HCT116 (cell line): ENCODE measurements around the gene REG3A. TPM values are rescaled to one million over a fixed set of nuclear protein-coding genes. Genes with fewer than 3 reads are reported as not detected.

Experiments
- ATAC-seq: fragments of 200-7000 bp; cut with Tn5 transposase; 2 replicates; pipeline ENCODE4 v1.9.1; 2020; ENCODE audit warnings: mild to moderate bottlenecking, moderate library complexity
- BruUV-seq: library from RNA; stranded (reverse); fragments of 400-500 nt; replicated peaks from 2 replicates; lab custom pipeline; 2021; lab: Mats Ljungman, UMichigan
- CTCF ChIA-PET: fragments of 300-600 bp; sonication (Branson Sonifier 250); formaldehyde crosslinking; loops from one replicate; lab custom pipeline; 2021; ENCODE audit warnings: antibody characterized with exemption; lab: Charles Lee
- POLR2A ChIA-PET: fragments of 300-600, 350-600 bp; sonication (Branson Sonifier 250); formaldehyde crosslinking; loops from one replicate; lab custom pipeline; 2021; ENCODE audit warnings: antibody characterized with exemption; lab: Charles Lee
- RAD21 ChIA-PET, 2 experiments: fragments of 300-600 bp; sonication (Branson Sonifier 250); formaldehyde crosslinking; loops; one replicate each; lab custom pipeline; 2023; ENCODE audit warnings: low total read pairs in 2 of 2; ENCODE audit not compliant: uncharacterized antibody in 2 of 2, unreplicated experiment in 2 of 2, low non-redundant PET in 1 of 2; lab: Charles Lee
- DNase-seq: peaks from one replicate; pipeline ENCODE4 v3.0.0-alpha.2; 2010; ENCODE audit warnings: low read depth, low spot score
- H2AFZ ChIP-seq: fragments of 200-600 bp; shearing (Covaris generic), sonication (generic); 2 replicates; pipeline ENCODE4 v1.6.1; 2017; ENCODE audit warnings: low read depth, mixed run types, mixed read lengths, antibody characterized with exemption, low read length; ENCODE audit not compliant: poor library complexity, severe bottlenecking
- H3K27ac ChIP-seq: 2 replicates; pipeline ENCODE4 v1.5.1; 2012; ENCODE audit warnings: low read depth, low read length
- H3K27me3 ChIP-seq: fragments of 200-600 bp; sonication (generic); 2 replicates; pipeline ENCODE4 v1.6.1; 2016; ENCODE audit warnings: mixed run types, low read length, mixed read lengths; ENCODE audit not compliant: insufficient read depth
- H3K36me3 ChIP-seq, 2 experiments: fragments of 200-500 bp in 1 of 2; fragments of 200-600 bp in 1 of 2; sonication (Bioruptor generic) in 1 of 2; sonication (generic) in 1 of 2; 2 replicates each; pipeline versions ENCODE4 v1.5.1 to v1.6.1; 2014 to 2016; ENCODE audit warnings: low read length in 2 of 2, inconsistent platforms in 1 of 2, mixed read lengths in 1 of 2, mixed run types in 1 of 2; ENCODE audit not compliant: insufficient read depth in 2 of 2, control insufficient read depth in 1 of 2
- H3K4me1 ChIP-seq, 2 experiments: fragments of 200-600 bp in 1 of 2; sonication (generic) in 1 of 2; 2 replicates each; pipeline versions ENCODE4 v1.5.1 to v1.6.1; 2012 to 2017; ENCODE audit warnings: low read length in 2 of 2, inconsistent platforms in 1 of 2, mild to moderate bottlenecking in 1 of 2, mixed read lengths in 1 of 2, mixed run types in 1 of 2, moderate library complexity in 1 of 2; ENCODE audit not compliant: insufficient read depth in 2 of 2, control insufficient read depth in 1 of 2
- H3K4me2 ChIP-seq: fragments of 200-600 bp; sonication (generic); 2 replicates; pipeline ENCODE4 v1.6.1; 2017; ENCODE audit warnings: mixed run types, low read length, mixed read lengths
- H3K4me3 ChIP-seq, 2 experiments: fragments of 200-600 bp in 1 of 2; sonication (generic) in 1 of 2; replicated peaks in 1 of 2; 2 replicates each; pipeline ENCODE4 v1.5.1; 2011 to 2016; ENCODE audit warnings: low read length in 2 of 2, control low read depth in 1 of 2, low read depth in 1 of 2, mild to moderate bottlenecking in 1 of 2, mixed read lengths in 1 of 2, mixed run types in 1 of 2
- H3K79me2 ChIP-seq: fragments of 200-600 bp; sonication (generic); 2 replicates; pipeline ENCODE4 v1.6.1; 2017; ENCODE audit warnings: mild to moderate bottlenecking, mixed run types, low read length, moderate library complexity, mixed read lengths; ENCODE audit not compliant: insufficient read depth
- H3K9ac ChIP-seq: fragments of 200-600 bp; sonication (generic); 2 replicates; pipeline ENCODE4 v1.6.1; 2016; ENCODE audit warnings: low read length, mixed read lengths
- H3K9me2 ChIP-seq: fragments of 200-600 bp; sonication (generic), shearing (Covaris generic); 2 replicates; pipeline ENCODE4 v1.6.1; 2017; ENCODE audit warnings: mixed run types, mild to moderate bottlenecking, moderate library complexity; ENCODE audit not compliant: insufficient read depth
- H3K9me3 ChIP-seq, 2 experiments: fragments of 200-500 bp in 1 of 2; fragments of 200-600 bp in 1 of 2; sonication (Bioruptor generic) in 1 of 2; sonication (generic) in 1 of 2; 2 replicates each; pipeline ENCODE4 v1.6.1; 2014 to 2017; ENCODE audit warnings: low read length in 2 of 2, mixed read lengths in 2 of 2, inconsistent platforms in 1 of 2, low read depth in 1 of 2, mild to moderate bottlenecking in 1 of 2, mixed run types in 1 of 2, moderate library complexity in 1 of 2; ENCODE audit not compliant: control insufficient read depth in 1 of 2, insufficient read depth in 1 of 2
- H4K20me1 ChIP-seq: fragments of 200-600 bp; sonication (generic), shearing (Covaris generic); 2 replicates; pipeline ENCODE4 v1.6.1; 2017; ENCODE audit warnings: mixed run types, mild to moderate bottlenecking, moderate library complexity; ENCODE audit not compliant: insufficient read depth
- CBX3 ChIP-seq: IDR thresholded peaks from 2 replicates; pipeline ENCODE4 v1.6.1; 2012; ENCODE audit warnings: low read depth
- CEBPB ChIP-seq: IDR thresholded peaks from 2 replicates; pipeline ENCODE4 v1.6.1; 2012; ENCODE audit warnings: low read depth
- EZH2phosphoT487 ChIP-seq: fragments of 200-600 bp; IDR thresholded peaks from 2 replicates; pipeline ENCODE4 v1.6.1; 2018; ENCODE audit warnings: antibody characterized with exemption, borderline replicate concordance
- POLR2AphosphoS5 ChIP-seq: IDR thresholded peaks from 2 replicates; pipeline ENCODE4 v1.6.1; 2011; ENCODE audit warnings: mild to moderate bottlenecking, low read depth, low read length, moderate library complexity
- YY1 ChIP-seq: IDR thresholded peaks from 2 replicates; pipeline ENCODE4 v1.6.1; 2011; ENCODE audit warnings: low read length, low read depth, moderate library complexity, mild to moderate bottlenecking; ENCODE audit not compliant: insufficient replicate concordance; ENCODE audit errors: extremely low read depth
- ZNF274 ChIP-seq: fragments of 200-500 bp; sonication (Bioruptor generic); IDR thresholded peaks from 2 replicates; pipeline ENCODE4 v1.6.1; 2014; ENCODE audit warnings: mild to moderate bottlenecking, low read depth, low read length, inconsistent platforms
- intact Hi-C: fragments of 100-400 bp; cut with micrococcal nuclease; formaldehyde crosslinking; loops from 2 replicates; pipeline ENCODE4 v1.10.0; 2022
- total RNA-seq: library from RNA; stranded (reverse); gene quantifications from one replicate; pipeline ENCODE4 v1.2.1, GENCODE V29; 2021; ENCODE audit not compliant: unreplicated experiment
- TF ChIP-seq, protein P1 (sequence below): IDR thresholded peaks from 2 replicates; pipeline ENCODE4 v1.6.1; 2012; ENCODE audit warnings: low read depth
- TF ChIP-seq, protein P2 (sequence below), 3 experiments: fragments of 200-600 bp in 1 of 3; sonication (generic) in 1 of 3; IDR thresholded peaks in 2 of 3; conservative IDR thresholded peaks in 1 of 3; 2 replicates each; pipeline ENCODE4 v1.5.1; 2012 to 2017; ENCODE audit warnings: low read depth in 2 of 3, low read length in 2 of 3, antibody characterized with exemption in 1 of 3, borderline replicate concordance in 1 of 3, control low read depth in 1 of 3, mild to moderate bottlenecking in 1 of 3, mixed read lengths in 1 of 3, mixed run types in 1 of 3, moderate library complexity in 1 of 3; ENCODE audit not compliant: insufficient read depth in 1 of 3
- TF ChIP-seq, protein P3 (sequence below): IDR thresholded peaks from 2 replicates; pipeline ENCODE4 v1.6.1; 2011; ENCODE audit warnings: mild to moderate bottlenecking, low read length, moderate library complexity; ENCODE audit not compliant: insufficient replicate concordance; ENCODE audit errors: extremely low read depth

The REG3A gene
- total RNA-seq, 1 experiment from 2014 or later: not detected

DNA sequence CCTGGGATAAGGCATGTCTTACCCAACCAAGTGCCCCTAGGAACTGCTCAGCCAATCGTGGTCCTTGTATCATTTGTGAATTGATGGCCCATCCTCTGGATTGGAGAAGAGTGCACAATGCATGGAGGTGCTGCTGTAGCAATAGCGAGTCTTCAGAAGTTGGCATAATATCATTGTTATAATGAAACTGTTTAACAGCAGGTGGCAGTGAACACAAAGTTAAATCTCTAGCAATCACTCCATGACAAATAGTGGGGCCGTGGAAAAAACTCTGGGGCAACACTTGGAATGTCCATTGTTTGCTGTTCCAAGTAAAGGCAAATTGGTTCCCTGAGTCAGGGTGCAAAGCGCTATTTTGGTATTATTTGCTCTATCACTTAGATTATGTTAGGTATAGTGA is 27.9 kb downstream of the REG3A start:
- POLR2A ChIA-PET: no interaction called here
- Histone ChIP-seq H2AFZ (no peak overlapping the region), H3K79me2 (no peaks in the 10 kb centered on the region), H3K36me3 (no peaks in the 10 kb centered on the region), H3K9ac (no peak overlapping the region), H3K4me1 (no peaks in the 10 kb centered on the region), H3K9me3 (peaks cover 3 to 43% of the 10 kb centered on the region in 2 experiments; a peak in 2 of 4 replicates), H3K27me3 (no peaks in the 10 kb centered on the region), H3K4me3 (no peak overlapping the region), H3K4me2 (no peak overlapping the region), H4K20me1 (no peaks in the 10 kb centered on the region), H3K27ac (no peak overlapping the region), H3K9me2 (no peaks in the 10 kb centered on the region)
- CTCF ChIA-PET: no interaction called here
- BruUV-seq: no TSS peak
- TF ChIP-seq EZH2phosphoT487: no peak
- no peak for TF ChIP-seq POLR2AphosphoS5
- TF ChIP-seq ZNF274: no peak
- no peak for TF ChIP-seq CBX3
- TF ChIP-seq, protein P1, sequence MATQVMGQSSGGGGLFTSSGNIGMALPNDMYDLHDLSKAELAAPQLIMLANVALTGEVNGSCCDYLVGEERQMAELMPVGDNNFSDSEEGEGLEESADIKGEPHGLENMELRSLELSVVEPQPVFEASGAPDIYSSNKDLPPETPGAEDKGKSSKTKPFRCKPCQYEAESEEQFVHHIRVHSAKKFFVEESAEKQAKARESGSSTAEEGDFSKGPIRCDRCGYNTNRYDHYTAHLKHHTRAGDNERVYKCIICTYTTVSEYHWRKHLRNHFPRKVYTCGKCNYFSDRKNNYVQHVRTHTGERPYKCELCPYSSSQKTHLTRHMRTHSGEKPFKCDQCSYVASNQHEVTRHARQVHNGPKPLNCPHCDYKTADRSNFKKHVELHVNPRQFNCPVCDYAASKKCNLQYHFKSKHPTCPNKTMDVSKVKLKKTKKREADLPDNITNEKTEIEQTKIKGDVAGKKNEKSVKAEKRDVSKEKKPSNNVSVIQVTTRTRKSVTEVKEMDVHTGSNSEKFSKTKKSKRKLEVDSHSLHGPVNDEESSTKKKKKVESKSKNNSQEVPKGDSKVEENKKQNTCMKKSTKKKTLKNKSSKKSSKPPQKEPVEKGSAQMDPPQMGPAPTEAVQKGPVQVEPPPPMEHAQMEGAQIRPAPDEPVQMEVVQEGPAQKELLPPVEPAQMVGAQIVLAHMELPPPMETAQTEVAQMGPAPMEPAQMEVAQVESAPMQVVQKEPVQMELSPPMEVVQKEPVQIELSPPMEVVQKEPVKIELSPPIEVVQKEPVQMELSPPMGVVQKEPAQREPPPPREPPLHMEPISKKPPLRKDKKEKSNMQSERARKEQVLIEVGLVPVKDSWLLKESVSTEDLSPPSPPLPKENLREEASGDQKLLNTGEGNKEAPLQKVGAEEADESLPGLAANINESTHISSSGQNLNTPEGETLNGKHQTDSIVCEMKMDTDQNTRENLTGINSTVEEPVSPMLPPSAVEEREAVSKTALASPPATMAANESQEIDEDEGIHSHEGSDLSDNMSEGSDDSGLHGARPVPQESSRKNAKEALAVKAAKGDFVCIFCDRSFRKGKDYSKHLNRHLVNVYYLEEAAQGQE: no peak
- TF ChIP-seq, protein P2, sequence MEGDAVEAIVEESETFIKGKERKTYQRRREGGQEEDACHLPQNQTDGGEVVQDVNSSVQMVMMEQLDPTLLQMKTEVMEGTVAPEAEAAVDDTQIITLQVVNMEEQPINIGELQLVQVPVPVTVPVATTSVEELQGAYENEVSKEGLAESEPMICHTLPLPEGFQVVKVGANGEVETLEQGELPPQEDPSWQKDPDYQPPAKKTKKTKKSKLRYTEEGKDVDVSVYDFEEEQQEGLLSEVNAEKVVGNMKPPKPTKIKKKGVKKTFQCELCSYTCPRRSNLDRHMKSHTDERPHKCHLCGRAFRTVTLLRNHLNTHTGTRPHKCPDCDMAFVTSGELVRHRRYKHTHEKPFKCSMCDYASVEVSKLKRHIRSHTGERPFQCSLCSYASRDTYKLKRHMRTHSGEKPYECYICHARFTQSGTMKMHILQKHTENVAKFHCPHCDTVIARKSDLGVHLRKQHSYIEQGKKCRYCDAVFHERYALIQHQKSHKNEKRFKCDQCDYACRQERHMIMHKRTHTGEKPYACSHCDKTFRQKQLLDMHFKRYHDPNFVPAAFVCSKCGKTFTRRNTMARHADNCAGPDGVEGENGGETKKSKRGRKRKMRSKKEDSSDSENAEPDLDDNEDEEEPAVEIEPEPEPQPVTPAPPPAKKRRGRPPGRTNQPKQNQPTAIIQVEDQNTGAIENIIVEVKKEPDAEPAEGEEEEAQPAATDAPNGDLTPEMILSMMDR (IDR thresholded peaks at IDR 0.05 in 2 of 3, conservative IDR thresholded peaks at IDR 0.05 in 1 of 3; ENCODE audit: borderline replicate concordance in 1 of 3, insufficient read depth in 1 of 3, low read depth in 2 of 3, low read length in 2 of 3): no peak
- TF ChIP-seq CEBPB: no peak
- no peak for TF ChIP-seq YY1
- TF ChIP-seq, protein P3, sequence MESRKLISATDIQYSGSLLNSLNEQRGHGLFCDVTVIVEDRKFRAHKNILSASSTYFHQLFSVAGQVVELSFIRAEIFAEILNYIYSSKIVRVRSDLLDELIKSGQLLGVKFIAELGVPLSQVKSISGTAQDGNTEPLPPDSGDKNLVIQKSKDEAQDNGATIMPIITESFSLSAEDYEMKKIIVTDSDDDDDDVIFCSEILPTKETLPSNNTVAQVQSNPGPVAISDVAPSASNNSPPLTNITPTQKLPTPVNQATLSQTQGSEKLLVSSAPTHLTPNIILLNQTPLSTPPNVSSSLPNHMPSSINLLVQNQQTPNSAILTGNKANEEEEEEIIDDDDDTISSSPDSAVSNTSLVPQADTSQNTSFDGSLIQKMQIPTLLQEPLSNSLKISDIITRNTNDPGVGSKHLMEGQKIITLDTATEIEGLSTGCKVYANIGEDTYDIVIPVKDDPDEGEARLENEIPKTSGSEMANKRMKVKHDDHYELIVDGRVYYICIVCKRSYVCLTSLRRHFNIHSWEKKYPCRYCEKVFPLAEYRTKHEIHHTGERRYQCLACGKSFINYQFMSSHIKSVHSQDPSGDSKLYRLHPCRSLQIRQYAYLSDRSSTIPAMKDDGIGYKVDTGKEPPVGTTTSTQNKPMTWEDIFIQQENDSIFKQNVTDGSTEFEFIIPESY: no peak
- intact Hi-C loops: no loop called here
- ATAC-seq (no peak), DNase-seq (no peak)
- RAD21 ChIA-PET: no interaction called here
